C4-2B (cell line): ENCODE data around the gene RASAL1.

Experiments
- ZFX ChIP-seq: fragments of 450-650 bp; IDR thresholded peaks from 2 replicates; pipeline ENCODE4 v1.6.1; 2017
- TF ChIP-seq, protein P1 (sequence below): fragments of 450-650 bp; conservative IDR thresholded peaks from 2 replicates; pipeline ENCODE4 v1.5.1; 2017; ENCODE audit warnings: mild to moderate bottlenecking

GRCh38 chr12:113096675-113097461 lies 38.7 kb downstream of the RASAL1 start:
- TF ChIP-seq, protein P1, sequence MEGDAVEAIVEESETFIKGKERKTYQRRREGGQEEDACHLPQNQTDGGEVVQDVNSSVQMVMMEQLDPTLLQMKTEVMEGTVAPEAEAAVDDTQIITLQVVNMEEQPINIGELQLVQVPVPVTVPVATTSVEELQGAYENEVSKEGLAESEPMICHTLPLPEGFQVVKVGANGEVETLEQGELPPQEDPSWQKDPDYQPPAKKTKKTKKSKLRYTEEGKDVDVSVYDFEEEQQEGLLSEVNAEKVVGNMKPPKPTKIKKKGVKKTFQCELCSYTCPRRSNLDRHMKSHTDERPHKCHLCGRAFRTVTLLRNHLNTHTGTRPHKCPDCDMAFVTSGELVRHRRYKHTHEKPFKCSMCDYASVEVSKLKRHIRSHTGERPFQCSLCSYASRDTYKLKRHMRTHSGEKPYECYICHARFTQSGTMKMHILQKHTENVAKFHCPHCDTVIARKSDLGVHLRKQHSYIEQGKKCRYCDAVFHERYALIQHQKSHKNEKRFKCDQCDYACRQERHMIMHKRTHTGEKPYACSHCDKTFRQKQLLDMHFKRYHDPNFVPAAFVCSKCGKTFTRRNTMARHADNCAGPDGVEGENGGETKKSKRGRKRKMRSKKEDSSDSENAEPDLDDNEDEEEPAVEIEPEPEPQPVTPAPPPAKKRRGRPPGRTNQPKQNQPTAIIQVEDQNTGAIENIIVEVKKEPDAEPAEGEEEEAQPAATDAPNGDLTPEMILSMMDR, result no peak
- TF ChIP-seq ZFX, result no peak
